Vagina (tissue), 2 donors: ENCODE data around the gene FCN1. TPM values are rescaled to one million over a fixed set of nuclear protein-coding genes. Genes with fewer than 3 reads are reported as not detected.

Experiments used
- DNase-seq, 2 donors: peaks; one replicate each; pipeline ENCODE4 v3.0.0-alpha.2; 2017; ENCODE audit errors: extremely low spot score in 2 of 2
- H3K27ac ChIP-seq: fragments of 200-600 bp; sonication (generic); one replicate; pipeline ENCODE4 v1.5.1; 2019
- H3K27me3 ChIP-seq: fragments of 200-600 bp; sonication (generic); one replicate; pipeline ENCODE4 v1.5.1; 2019
- H3K36me3 ChIP-seq, 2 donors: fragments of 200-600 bp; sonication (generic); one replicate each; pipeline ENCODE4 v1.5.1; 2017 to 2019
- H3K4me1 ChIP-seq: fragments of 200-600 bp; sonication (generic); one replicate; pipeline ENCODE4 v1.5.1; 2019
- H3K4me3 ChIP-seq, 2 donors: fragments of 200-600 bp; sonication (generic); 1 replicate in 1 of 2; 2 replicates in 1 of 2; pipeline ENCODE4 v1.5.1; 2016 to 2019
- H3K9me3 ChIP-seq: fragments of 200-600 bp; sonication (generic); one replicate; pipeline ENCODE4 v1.5.1; 2019
- POLR2A ChIP-seq, 2 donors: fragments of 450-650 bp; IDR thresholded peaks; one replicate each; pipeline ENCODE4 v1.6.1; 2017; ENCODE audit warnings: antibody characterized with exemption in 2 of 2, mild to moderate bottlenecking in 2 of 2, moderate library complexity in 2 of 2
- POLR2AphosphoS5 ChIP-seq, 2 donors: sonication (generic); formaldehyde crosslinking; IDR thresholded peaks; one replicate each; pipeline ENCODE4 v1.9.0; 2017; ENCODE audit warnings: antibody characterized with exemption in 2 of 2, mild to moderate bottlenecking in 2 of 2, low read depth in 1 of 2; ENCODE audit not compliant: insufficient read depth in 1 of 2
- intact Hi-C: fragments of 100-400 bp; cut with DNase I; formaldehyde crosslinking; loops from one replicate; pipeline ENCODE4 v1.15.1; 2023
- total RNA-seq: library from RNA; depleted of rRNA; stranded (reverse); fragments of >200 nt; gene quantifications from one replicate; pipeline ENCODE4 v1.2.3, GENCODE V29; 2016
- TF ChIP-seq, protein P1 (sequence below), 3 experiments: fragments of 450-650 bp in 2 of 3; fragments of 200-600 bp in 1 of 3; sonication (generic) in 1 of 3; IDR thresholded peaks; one replicate each; pipeline ENCODE4 v1.5.1; 2017 to 2019; ENCODE audit warnings: antibody characterized with exemption in 3 of 3, mild to moderate bottlenecking in 2 of 3, moderate library complexity in 2 of 3

Gene FCN1
- total RNA-seq, 1 donor from 2014 or later, result 1.7 TPM

- DNase-seq, result no peak
- intact Hi-C loops, result no loop called here
- TF ChIP-seq, protein P1, sequence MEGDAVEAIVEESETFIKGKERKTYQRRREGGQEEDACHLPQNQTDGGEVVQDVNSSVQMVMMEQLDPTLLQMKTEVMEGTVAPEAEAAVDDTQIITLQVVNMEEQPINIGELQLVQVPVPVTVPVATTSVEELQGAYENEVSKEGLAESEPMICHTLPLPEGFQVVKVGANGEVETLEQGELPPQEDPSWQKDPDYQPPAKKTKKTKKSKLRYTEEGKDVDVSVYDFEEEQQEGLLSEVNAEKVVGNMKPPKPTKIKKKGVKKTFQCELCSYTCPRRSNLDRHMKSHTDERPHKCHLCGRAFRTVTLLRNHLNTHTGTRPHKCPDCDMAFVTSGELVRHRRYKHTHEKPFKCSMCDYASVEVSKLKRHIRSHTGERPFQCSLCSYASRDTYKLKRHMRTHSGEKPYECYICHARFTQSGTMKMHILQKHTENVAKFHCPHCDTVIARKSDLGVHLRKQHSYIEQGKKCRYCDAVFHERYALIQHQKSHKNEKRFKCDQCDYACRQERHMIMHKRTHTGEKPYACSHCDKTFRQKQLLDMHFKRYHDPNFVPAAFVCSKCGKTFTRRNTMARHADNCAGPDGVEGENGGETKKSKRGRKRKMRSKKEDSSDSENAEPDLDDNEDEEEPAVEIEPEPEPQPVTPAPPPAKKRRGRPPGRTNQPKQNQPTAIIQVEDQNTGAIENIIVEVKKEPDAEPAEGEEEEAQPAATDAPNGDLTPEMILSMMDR (IDR thresholded peaks at IDR 0.05), result no peak
- no peak for TF ChIP-seq POLR2A (IDR thresholded peaks at IDR 0.05)
- TF ChIP-seq POLR2AphosphoS5 (IDR thresholded peaks at IDR 0.05; ENCODE audit: insufficient read depth in 1 of 2, low read depth in 1 of 2), result no peak
- H3K36me3 ChIP-seq, result no peaks in the 10 kb centered on the region
- H3K4me1 ChIP-seq, result peaks cover 10% of the 10 kb centered on the region
- no peak overlapping the region for H3K27ac ChIP-seq
- no peaks in the 10 kb centered on the region for H3K9me3 ChIP-seq
- no peaks in the 10 kb centered on the region for H3K27me3 ChIP-seq
- H3K4me3 ChIP-seq, result no peak overlapping the region
These were observed 20.0 kb upstream of the FCN1 start for GRCh38 chr9:134937566-134938345.

DNA sequence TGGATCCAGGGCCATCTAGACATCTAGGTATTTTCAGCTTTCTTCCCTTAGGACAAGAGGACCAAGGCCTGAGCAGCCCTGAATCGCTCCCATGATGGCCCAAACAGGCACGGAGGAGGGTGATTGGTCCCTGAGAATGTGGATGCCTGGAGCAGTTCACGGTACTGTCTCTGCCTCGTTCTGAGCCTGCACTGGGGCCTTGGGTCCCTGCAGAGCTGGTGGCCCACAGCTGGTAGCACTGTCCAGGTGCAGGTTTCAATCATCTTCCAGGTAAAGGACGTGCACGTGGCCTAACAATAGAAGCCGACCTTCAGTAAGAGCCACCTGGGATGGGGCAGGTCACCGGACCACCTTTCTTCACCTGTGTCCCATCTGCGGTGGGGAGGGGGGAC is 19.4 kb upstream of the FCN1 start:
- H3K27me3 ChIP-seq, result no peaks in the 10 kb centered on the region
- H3K9me3 ChIP-seq, result no peaks in the 10 kb centered on the region
- intact Hi-C loops, result no loop called here
- no peak for DNase-seq
- H3K4me1 ChIP-seq, result peaks cover 4% of the 10 kb centered on the region
- H3K4me3 ChIP-seq, result no peak overlapping the region
- H3K36me3 ChIP-seq, result no peaks in the 10 kb centered on the region
- TF ChIP-seq POLR2A (IDR thresholded peaks at IDR 0.05) (no peak), POLR2AphosphoS5 (IDR thresholded peaks at IDR 0.05; ENCODE audit: insufficient read depth in 1 of 2, low read depth in 1 of 2) (no peak)
- TF ChIP-seq, protein P1 (IDR thresholded peaks at IDR 0.05), result no peak
- no peak overlapping the region for H3K27ac ChIP-seq

GRCh38 chr9:134936346-134937163 is 18.8 kb upstream of the FCN1 start:
- no peaks in the 10 kb centered on the region for H3K27me3 ChIP-seq
- DNase-seq, result no peak
- H3K27ac ChIP-seq, result no peak overlapping the region
- TF ChIP-seq POLR2A (IDR thresholded peaks at IDR 0.05) (no peak), POLR2AphosphoS5 (IDR thresholded peaks at IDR 0.05; ENCODE audit: insufficient read depth in 1 of 2, low read depth in 1 of 2) (no peak)
- TF ChIP-seq, protein P1 (IDR thresholded peaks at IDR 0.05), result no peak
- intact Hi-C loops, result no loop called here
- no peaks in the 10 kb centered on the region for H3K4me1 ChIP-seq
- H3K36me3 ChIP-seq, result no peaks in the 10 kb centered on the region
- no peak overlapping the region for H3K4me3 ChIP-seq
- no peaks in the 10 kb centered on the region for H3K9me3 ChIP-seq

DNA sequence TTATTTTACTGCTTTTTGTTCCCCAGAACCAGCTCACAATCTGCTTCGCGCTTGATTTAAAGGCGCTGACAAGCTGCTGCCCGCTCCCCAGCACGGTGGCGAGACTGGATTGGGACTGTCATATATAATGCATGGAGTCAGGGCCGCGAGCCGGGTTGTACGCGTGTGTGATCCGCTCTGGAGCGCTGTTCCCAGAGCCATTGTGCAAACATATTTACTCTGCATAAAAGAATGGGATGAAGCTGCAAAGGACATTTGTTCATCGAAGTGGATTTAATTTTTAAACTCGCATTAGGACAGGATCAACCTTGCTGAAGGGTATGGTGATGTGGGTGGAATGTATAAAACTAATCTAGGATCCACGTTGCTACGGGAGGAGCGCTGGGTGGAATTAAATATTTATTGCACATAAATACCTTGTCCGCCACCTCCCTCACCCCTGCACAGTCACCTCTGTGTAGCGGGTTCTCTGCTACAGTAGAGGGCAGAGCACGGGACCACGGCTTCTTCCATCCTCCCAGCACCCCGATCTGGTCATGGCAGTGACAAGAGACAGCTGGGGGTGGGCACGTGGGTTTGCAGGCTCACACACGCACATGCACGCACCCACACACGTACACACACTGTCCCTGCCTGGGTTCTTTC is 18.1 kb upstream of the FCN1 start:
- Histone ChIP-seq H3K27me3 (no peaks in the 10 kb centered on the region), H3K4me1 (no peaks in the 10 kb centered on the region), H3K36me3 (no peaks in the 10 kb centered on the region), H3K4me3 (no peak overlapping the region), H3K27ac (no peak overlapping the region), H3K9me3 (no peaks in the 10 kb centered on the region)
- no peak for TF ChIP-seq POLR2AphosphoS5 (IDR thresholded peaks at IDR 0.05; ENCODE audit: insufficient read depth in 1 of 2, low read depth in 1 of 2)
- TF ChIP-seq POLR2A (IDR thresholded peaks at IDR 0.05), result no peak
- TF ChIP-seq, protein P1 (IDR thresholded peaks at IDR 0.05), result no peak
- intact Hi-C loops, result no loop called here
- no peak for DNase-seq
